NCI-H446 (cell line): ENCODE measurements around the gene VSTM1.
A peak's percentile ranks its signal among the peaks of the same experiment; 100 is the strongest.
"Not testable (repeated sequence)": the region's sequence is repeated elsewhere in the genome, so short reads cannot be mapped to it uniquely, and the experiment has no call there.

ENCODE experiments used
- DNase-seq, 2 experiments: peaks; one replicate each; lab custom pipeline; 2025; lab: John Stamatoyannopoulos, UW

VSTM1 gene

GRCh38 chr19:54073829-54074228 lies 10.1 kb upstream of the VSTM1 start:
- no peak for DNase-seq

GRCh38 chr19:54069470-54069869 lies 5.8 kb upstream of the VSTM1 start:
- DNase-seq, result no peak

GRCh38 chr19:54062643-54063042 lies 1.1 kb downstream of the VSTM1 start:
- no peak for DNase-seq

GRCh38 chr19:54047616-54048015 lies 16.1 kb downstream of the VSTM1 start:
- DNase-seq, result no peak

- DNase-seq, result no peak
Observed at GRCh38 chr19:54045771-54046170, 17.9 kb downstream of the VSTM1 start.

- no peak for DNase-seq
Observed at GRCh38 chr19:54042989-54043388, 20.7 kb downstream of the VSTM1 start.

- no peak for DNase-seq
Observed at GRCh38 chr19:54041969-54042606, 21.6 kb downstream of the VSTM1 start.

GRCh38 chr19:54040003-54040402 lies 23.7 kb downstream of the VSTM1 start:
- no peak for DNase-seq

- not testable (repeated sequence) for DNase-seq
Observed at GRCh38 chr19:54036542-54036941, 27.2 kb downstream of the VSTM1 start.

GRCh38 chr19:54035215-54036178 lies 28.2 kb downstream of the VSTM1 start:
- no peak for DNase-seq

GRCh38 chr19:54030895-54031586 lies 32.7 kb downstream of the VSTM1 start:
- DNase-seq, result no peak

- DNase-seq, result peak; percentile 19 to 62
Observed at GRCh38 chr19:54029930-54030490, 33.7 kb downstream of the VSTM1 start.

GRCh38 chr19:54029301-54029700 lies 34.4 kb downstream of the VSTM1 start:
- no peak for DNase-seq

- DNase-seq, result no peak
Observed at GRCh38 chr19:54026656-54027055, 37.0 kb downstream of the VSTM1 start.

- DNase-seq, result no peak
Observed at GRCh38 chr19:54024660-54025059, 39.0 kb downstream of the VSTM1 start.

GRCh38 chr19:54023191-54023590 lies 40.5 kb downstream of the VSTM1 start:
- DNase-seq, result no peak

GRCh38 chr19:54021932-54022331 lies 41.8 kb downstream of the VSTM1 start:
- DNase-seq, result no peak

GRCh38 chr19:54021363-54021762 lies 42.3 kb downstream of the VSTM1 start:
- no peak for DNase-seq

- peak in 1 of 2 experiments; percentile 9 for DNase-seq
Observed at GRCh38 chr19:54017261-54017660, 46.4 kb downstream of the VSTM1 start.

- no peak for DNase-seq
Observed at GRCh38 chr19:54014920-54015560, 48.7 kb downstream of the VSTM1 start.

- no peak for DNase-seq
Observed at GRCh38 chr19:54013866-54014265, 49.8 kb downstream of the VSTM1 start.
